ENCODE results near the gene C2.

C2 gene

GRCh38 chr6:31952890-31953289 lies 25.4 kb downstream of the C2 start:
- H3K27ac ChIP-seq (ENCODE audit: insufficient read depth in 1 of 2, low read depth in 1 of 2, low read length in 2 of 2, poor library complexity in 1 of 2, severe bottlenecking in 2 of 2): no peak overlapping the region
- peaks cover 20 to 63% (median 44%) of the 10 kb centered on the region in 4 experiments for H3K36me3 ChIP-seq (ENCODE audit: control insufficient read depth in 4 of 4, insufficient read depth in 4 of 4, low read length in 3 of 4)
- WGBS (ENCODE audit: insufficient coverage): 100% methylated on average over 3 of the region's 5 CpGs

GRCh38 chr6:31954511-31954910 lies 27.0 kb downstream of the C2 start:
- WGBS (ENCODE audit: insufficient coverage): over 99% methylated on average over 28 of the region's 28 CpGs
- peaks cover 11 to 15% (median 14%) of the 10 kb centered on the region in 4 experiments for H3K4me1 ChIP-seq (ENCODE audit: control extremely low read depth in 1 of 4, control insufficient read depth in 4 of 4, insufficient read depth in 4 of 4, low read length in 3 of 4)
- no peaks in the 10 kb centered on the region for H3K27me3 ChIP-seq (replicated peaks in 2 of 5; ENCODE audit: control insufficient read depth in 4 of 5, insufficient read depth in 5 of 5, low read length in 4 of 5)
- H3K4me3 ChIP-seq (ENCODE audit: control insufficient read depth in 1 of 7, extremely low read depth in 1 of 7, insufficient read depth in 4 of 7, low read depth in 2 of 7, low read length in 6 of 7): no peak overlapping the region
- ChIA-PET POLR2A (no interaction called here), CTCF (no interaction called here)
- DNase-seq: no peak
- H3K27ac ChIP-seq (ENCODE audit: insufficient read depth in 1 of 2, low read depth in 1 of 2, low read length in 2 of 2, poor library complexity in 1 of 2, severe bottlenecking in 2 of 2): no peak overlapping the region
- peaks cover 20 to 63% (median 44%) of the 10 kb centered on the region in 4 experiments for H3K36me3 ChIP-seq (ENCODE audit: control insufficient read depth in 4 of 4, insufficient read depth in 4 of 4, low read length in 3 of 4)
- H3K9me3 ChIP-seq (ENCODE audit: control extremely low read depth in 1 of 5, control insufficient read depth in 4 of 5, insufficient read depth in 2 of 5, low read depth in 1 of 5, low read length in 4 of 5): no peaks in the 10 kb centered on the region

More at GRCh38 chr6:31952890-31953289, 25.4 kb downstream of the C2 start:
- no peak for DNase-seq
- ChIA-PET CTCF (interaction anchor here (0.7 to 5.1 kb wide), 14 partner anchors 10 to 1968 kb away, joined by 3 to 24 read pairs (median 4); partner anchors contain the start of gene ATP6V1G2), POLR2A (no interaction called here)
- no peaks in the 10 kb centered on the region for H3K9me3 ChIP-seq (ENCODE audit: control extremely low read depth in 1 of 5, control insufficient read depth in 4 of 5, insufficient read depth in 2 of 5, low read depth in 1 of 5, low read length in 4 of 5)
- H3K4me3 ChIP-seq (ENCODE audit: control insufficient read depth in 1 of 7, extremely low read depth in 1 of 7, insufficient read depth in 4 of 7, low read depth in 2 of 7, low read length in 6 of 7): no peak overlapping the region
- H3K4me1 ChIP-seq (ENCODE audit: control extremely low read depth in 1 of 4, control insufficient read depth in 4 of 4, insufficient read depth in 4 of 4, low read length in 3 of 4): peaks cover under 1 to 5% (median 3%) of the 10 kb centered on the region in 4 experiments
- H3K27me3 ChIP-seq (replicated peaks in 2 of 5; ENCODE audit: control insufficient read depth in 4 of 5, insufficient read depth in 5 of 5, low read length in 4 of 5): no peaks in the 10 kb centered on the region

DNA sequence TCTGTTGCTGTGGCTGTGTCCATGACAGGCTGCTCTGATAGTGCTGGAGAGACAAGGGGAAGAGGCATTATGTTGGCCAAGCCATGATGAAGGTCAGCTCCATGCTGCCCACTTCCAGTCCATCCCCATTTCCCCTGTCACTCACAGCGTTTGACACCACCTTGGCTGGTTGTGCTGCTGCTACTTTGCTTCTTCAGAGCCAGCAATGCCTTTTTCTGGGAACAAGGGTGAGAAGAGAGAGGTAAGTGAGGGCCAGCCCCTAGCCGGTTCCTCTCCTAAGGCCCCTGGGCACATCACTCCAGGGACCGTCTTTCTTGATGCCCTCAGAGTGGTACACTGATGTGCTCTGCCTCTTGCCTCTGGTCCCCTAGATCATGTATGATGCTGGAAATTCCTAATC lies 29.3 kb downstream of the C2 start:
- WGBS (ENCODE audit: insufficient coverage): 100% methylated on average over 1 of the region's 3 CpGs
- peaks cover 13 to 20% (median 18%) of the 10 kb centered on the region in 4 experiments for H3K4me1 ChIP-seq (ENCODE audit: control extremely low read depth in 1 of 4, control insufficient read depth in 4 of 4, insufficient read depth in 4 of 4, low read length in 3 of 4)
- H3K36me3 ChIP-seq (ENCODE audit: control insufficient read depth in 4 of 4, insufficient read depth in 4 of 4, low read length in 3 of 4): peaks cover 22 to 67% (median 52%) of the 10 kb centered on the region in 4 experiments
- H3K9me3 ChIP-seq (ENCODE audit: control extremely low read depth in 1 of 5, control insufficient read depth in 4 of 5, insufficient read depth in 2 of 5, low read depth in 1 of 5, low read length in 4 of 5): no peaks in the 10 kb centered on the region
- no peak overlapping the region for H3K4me3 ChIP-seq (ENCODE audit: control insufficient read depth in 1 of 7, extremely low read depth in 1 of 7, insufficient read depth in 4 of 7, low read depth in 2 of 7, low read length in 6 of 7)
- POLR2A ChIA-PET: no interaction called here
- H3K27ac ChIP-seq (ENCODE audit: insufficient read depth in 1 of 2, low read depth in 1 of 2, low read length in 2 of 2, poor library complexity in 1 of 2, severe bottlenecking in 2 of 2): no peak overlapping the region
- H3K27me3 ChIP-seq (replicated peaks in 2 of 5; ENCODE audit: control insufficient read depth in 4 of 5, insufficient read depth in 5 of 5, low read length in 4 of 5): no peaks in the 10 kb centered on the region
- no peak for DNase-seq
- CTCF ChIA-PET: interaction anchor here (6.2 kb wide), 1 partner anchor 16 kb away, joined by 37 read pairs; the partner anchor contains the start of gene DXO

DNA sequence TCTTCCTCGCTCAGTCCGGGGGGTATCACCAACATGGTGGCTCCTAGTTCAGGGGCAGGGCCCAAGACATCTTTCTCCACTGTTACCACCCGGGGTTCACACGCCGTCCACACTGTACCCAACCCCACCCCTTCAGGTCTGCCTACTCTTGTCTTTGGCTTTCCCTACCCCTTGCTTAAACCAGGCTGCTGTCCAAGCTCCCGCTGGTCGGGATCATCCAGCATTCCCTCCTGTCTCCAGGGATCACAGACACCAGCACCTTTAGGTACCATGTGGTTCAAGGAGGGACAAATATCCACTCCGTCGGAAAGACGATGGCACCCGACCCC lies 30.9 kb downstream of the C2 start:
- POLR2A ChIA-PET: interaction anchor here (0.9 to 1.8 kb wide), 3 partner anchors 12 to 220 kb away, joined by 3 to 12 read pairs (median 6); partner anchors contain the start of genes DXO and RNF5
- no peaks in the 10 kb centered on the region for H3K27me3 ChIP-seq (replicated peaks in 2 of 5; ENCODE audit: control insufficient read depth in 4 of 5, insufficient read depth in 5 of 5, low read length in 4 of 5)
- H3K4me1 ChIP-seq (ENCODE audit: control extremely low read depth in 1 of 4, control insufficient read depth in 4 of 4, insufficient read depth in 4 of 4, low read length in 3 of 4): peaks cover 13 to 20% (median 18%) of the 10 kb centered on the region in 4 experiments
- no peaks in the 10 kb centered on the region for H3K9me3 ChIP-seq (ENCODE audit: control extremely low read depth in 1 of 5, control insufficient read depth in 4 of 5, insufficient read depth in 2 of 5, low read depth in 1 of 5, low read length in 4 of 5)
- H3K36me3 ChIP-seq (ENCODE audit: control insufficient read depth in 4 of 4, insufficient read depth in 4 of 4, low read length in 3 of 4): peaks cover 22 to 67% (median 55%) of the 10 kb centered on the region in 4 experiments
- peak overlapping the region; percentile 89 to 98 for H3K27ac ChIP-seq (ENCODE audit: insufficient read depth in 1 of 2, low read depth in 1 of 2, low read length in 2 of 2, poor library complexity in 1 of 2, severe bottlenecking in 2 of 2)
- 3% methylated on average over 8 of the region's 11 CpGs for WGBS (ENCODE audit: insufficient coverage)
- peak overlapping the region; percentile 88 to 97 (median 96) for H3K4me3 ChIP-seq (ENCODE audit: control insufficient read depth in 1 of 7, extremely low read depth in 1 of 7, insufficient read depth in 4 of 7, low read depth in 2 of 7, low read length in 6 of 7)
- CTCF ChIA-PET: interaction anchor here (1.3 to 6.2 kb wide), 3 partner anchors 8 to 221 kb away, joined by 3 to 37 read pairs (median 4); partner anchors contain the start of gene DXO
- no peak for DNase-seq

DNA sequence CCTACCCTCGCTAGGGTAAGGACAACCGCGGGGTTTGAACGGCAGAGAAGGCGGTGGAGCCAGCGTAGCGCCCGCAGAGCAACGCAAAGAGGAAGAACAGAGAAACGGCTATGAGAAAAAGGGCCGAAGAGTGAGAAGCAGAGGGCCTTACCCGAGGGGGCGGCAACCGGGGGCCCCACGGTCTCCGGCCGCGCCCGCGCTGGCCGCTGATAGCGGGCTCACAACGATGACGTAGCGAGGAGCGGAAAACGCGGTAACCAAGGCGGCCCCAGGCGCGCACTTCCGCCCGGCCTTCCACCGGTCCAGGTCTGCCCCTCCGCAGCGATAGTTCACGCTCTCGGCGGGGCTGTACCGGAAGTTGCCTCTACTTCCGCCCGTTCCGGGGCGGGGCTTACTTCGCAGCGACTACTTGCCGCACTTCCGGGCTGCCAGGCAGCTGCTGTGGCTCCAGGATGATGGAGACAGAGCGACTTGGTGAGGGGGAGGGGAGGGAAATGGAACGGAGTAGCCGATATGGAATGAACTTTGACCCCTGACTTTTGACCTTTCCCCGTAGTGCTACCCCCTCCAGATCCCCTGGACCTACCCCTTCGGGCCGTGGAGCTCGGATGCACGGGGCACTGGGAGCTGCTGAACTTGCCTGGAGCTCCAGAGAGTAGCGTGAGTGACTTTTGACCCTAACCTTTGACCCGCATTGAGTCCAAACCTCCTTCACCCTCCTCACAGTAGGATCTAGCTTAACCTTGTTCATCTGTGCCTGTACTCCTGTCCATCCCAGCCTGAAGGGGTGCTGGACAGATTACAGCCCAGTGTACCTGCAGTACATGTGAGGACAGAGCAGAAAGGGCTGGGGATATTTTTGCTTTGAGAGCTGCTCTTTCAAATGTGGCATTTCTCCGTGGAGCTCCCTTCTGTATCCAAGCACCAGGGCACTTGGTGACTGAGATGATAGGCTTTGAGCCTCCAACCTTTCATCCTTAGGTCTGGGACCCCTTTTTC lies 31.5 kb downstream of the C2 start, which contains the start of the genes NELFE and SKIC2:
Gene NELFE (minus strand): TSS at position 231 of the 999 bp plus-strand sequence. CDS start 525 bp downstream, outside the sequence.
Gene SKIC2 (plus strand): TSS at position 435 of the 999 bp plus-strand sequence. CDS start 18 bp downstream, at position 453.
- POLR2A ChIA-PET: interaction anchor here (0.9 to 1.8 kb wide), 3 partner anchors 11 to 220 kb away, joined by 3 to 12 read pairs (median 4); partner anchors contain the start of gene DXO
- Histone ChIP-seq H3K27me3 (replicated peaks in 2 of 5; ENCODE audit: control insufficient read depth in 4 of 5, insufficient read depth in 5 of 5, low read length in 4 of 5) (no peaks in the 10 kb centered on the region), H3K4me3 (ENCODE audit: control insufficient read depth in 1 of 7, extremely low read depth in 1 of 7, insufficient read depth in 4 of 7, low read depth in 2 of 7, low read length in 6 of 7) (peak within 1 kb of the TSS; percentile 88 to 97 (median 96)), H3K9me3 (ENCODE audit: control extremely low read depth in 1 of 5, control insufficient read depth in 4 of 5, insufficient read depth in 2 of 5, low read depth in 1 of 5, low read length in 4 of 5) (no peaks in the 10 kb centered on the region), H3K27ac (ENCODE audit: insufficient read depth in 1 of 2, low read depth in 1 of 2, low read length in 2 of 2, poor library complexity in 1 of 2, severe bottlenecking in 2 of 2) (peak within 1 kb of the TSS; percentile 89 to 98), H3K36me3 (ENCODE audit: control insufficient read depth in 4 of 4, insufficient read depth in 4 of 4, low read length in 3 of 4) (peaks cover 25 to 67% (median 55%) of the 10 kb centered on the region in 4 experiments), H3K4me1 (ENCODE audit: control extremely low read depth in 1 of 4, control insufficient read depth in 4 of 4, insufficient read depth in 4 of 4, low read length in 3 of 4) (peaks cover 13 to 20% (median 18%) of the 10 kb centered on the region in 4 experiments)
- CTCF ChIA-PET: interaction anchor here (1.0 to 6.2 kb wide), 4 partner anchors 8 to 221 kb away, joined by 3 to 37 read pairs (median 4); partner anchors contain the start of gene DXO
- under 1% methylated on average over 50 of the region's 59 CpGs for WGBS (ENCODE audit: insufficient coverage)
- DNase-seq: peak; percentile 98 to 99 (median 99)

DNA sequence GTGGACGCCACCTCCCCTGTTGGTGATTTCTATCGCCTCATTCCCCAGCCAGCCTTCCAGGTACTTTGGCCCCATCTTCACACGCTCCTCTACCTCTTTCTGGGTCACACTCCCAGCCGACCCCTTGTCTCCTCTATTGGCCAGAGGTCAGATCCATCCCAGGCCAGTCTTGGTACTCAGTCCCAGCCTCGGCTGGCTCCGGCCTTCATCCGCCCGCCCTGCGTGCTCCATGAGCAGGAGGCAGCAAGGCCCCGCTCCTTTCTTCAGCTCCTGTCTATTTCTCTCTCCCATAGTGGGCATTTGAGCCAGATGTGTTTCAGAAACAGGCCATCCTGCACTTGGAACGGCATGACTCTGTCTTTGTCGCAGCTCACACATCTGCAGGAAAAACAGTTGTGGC lies 34.1 kb downstream of the C2 start:
- peaks cover 17 to 66% (median 57%) of the 10 kb centered on the region in 4 experiments for H3K36me3 ChIP-seq (ENCODE audit: control insufficient read depth in 4 of 4, insufficient read depth in 4 of 4, low read length in 3 of 4)
- WGBS (ENCODE audit: insufficient coverage): 100% methylated on average over 12 of the region's 12 CpGs
- H3K4me1 ChIP-seq (ENCODE audit: control extremely low read depth in 1 of 4, control insufficient read depth in 4 of 4, insufficient read depth in 4 of 4, low read length in 3 of 4): peaks cover 13 to 20% (median 18%) of the 10 kb centered on the region in 4 experiments
- H3K27ac ChIP-seq (ENCODE audit: insufficient read depth in 1 of 2, low read depth in 1 of 2, low read length in 2 of 2, poor library complexity in 1 of 2, severe bottlenecking in 2 of 2): no peak overlapping the region
- no peaks in the 10 kb centered on the region for H3K9me3 ChIP-seq (ENCODE audit: control extremely low read depth in 1 of 5, control insufficient read depth in 4 of 5, insufficient read depth in 2 of 5, low read depth in 1 of 5, low read length in 4 of 5)
- no peak overlapping the region for H3K4me3 ChIP-seq (ENCODE audit: control insufficient read depth in 1 of 7, extremely low read depth in 1 of 7, insufficient read depth in 4 of 7, low read depth in 2 of 7, low read length in 6 of 7)
- CTCF ChIA-PET: interaction anchor here (0.6 to 6.2 kb wide), 4 partner anchors 10 to 91 kb away, joined by 3 to 37 read pairs (median 4); partner anchors contain the start of gene DXO
- H3K27me3 ChIP-seq (replicated peaks in 2 of 5; ENCODE audit: control insufficient read depth in 4 of 5, insufficient read depth in 5 of 5, low read length in 4 of 5): no peaks in the 10 kb centered on the region
- no peak for DNase-seq
- POLR2A ChIA-PET: no interaction called here

Data from common myeloid progenitor, CD34-positive (primary cell).